CD4-positive, alpha-beta memory T cell (primary cell): ENCODE results near the gene WBP1. TPM values are rescaled to one million over a fixed set of nuclear protein-coding genes. Genes with fewer than 3 reads are reported as not detected.
"Not testable (repeated sequence)": the region's sequence is repeated elsewhere in the genome, so short reads cannot be mapped to it uniquely, and the experiment has no call there.

Experiments
- CTCF ChIA-PET: fragments of 350-600 bp; sonication (Branson Sonifier 250); formaldehyde crosslinking; loops from one replicate; lab custom pipeline; 2021; ENCODE audit warnings: inconsistent platforms; ENCODE audit not compliant: partially characterized antibody; lab: Charles Lee
- POLR2A ChIA-PET: fragments of 350-600 bp; sonication (Branson Sonifier 250); formaldehyde crosslinking; loops from one replicate; lab custom pipeline; 2021; ENCODE audit not compliant: partially characterized antibody; lab: Charles Lee
- DNase-seq, 5 donors: peaks; one replicate each; pipeline versions ENCODE4 v3.0.0 to v3.0.0-alpha.2; 2020 to 2022; ENCODE audit warnings: mixed read lengths in 1 of 5
- H3K27ac ChIP-seq: one replicate; pipeline ENCODE4 v1.7.0; 2013; ENCODE audit warnings: low read depth, low read length
- H3K27me3 ChIP-seq: 2 replicates; pipeline ENCODE4 v1.7.0; 2013; ENCODE audit warnings: mild to moderate bottlenecking, low read length, moderate library complexity; ENCODE audit not compliant: insufficient read depth
- H3K36me3 ChIP-seq: 2 replicates; pipeline ENCODE4 v1.7.0; 2013; ENCODE audit warnings: mild to moderate bottlenecking, low read length, moderate library complexity; ENCODE audit not compliant: insufficient read depth
- H3K4me1 ChIP-seq: 2 replicates; pipeline ENCODE4 v1.7.0; 2013; ENCODE audit warnings: mild to moderate bottlenecking, low read length, moderate library complexity; ENCODE audit not compliant: insufficient read depth
- H3K4me3 ChIP-seq, 2 donors: one replicate each; pipeline ENCODE4 v1.7.0; 2013; ENCODE audit warnings: low read length in 2 of 2, mild to moderate bottlenecking in 1 of 2
- H3K9me3 ChIP-seq, 2 donors: one replicate each; pipeline ENCODE4 v1.7.0; 2013; ENCODE audit warnings: low read length in 2 of 2, control low read depth in 1 of 2; ENCODE audit not compliant: control insufficient read depth in 1 of 2
- H3K27ac Mint-ChIP-seq, 7 donors: one replicate each; pipeline ENCODE4 v1.8.0; 2020 to 2021; ENCODE audit warnings: mixed read lengths in 7 of 7, mild to moderate bottlenecking in 6 of 7, inconsistent platforms in 3 of 7, moderate library complexity in 3 of 7
- H3K27me3 Mint-ChIP-seq, 2 donors: one replicate each; pipeline ENCODE4 v1.8.0; 2020 to 2021; ENCODE audit warnings: mixed read lengths in 2 of 2
- H3K36me3 Mint-ChIP-seq, 2 donors: one replicate each; pipeline ENCODE4 v1.8.0; 2020 to 2021; ENCODE audit warnings: mixed read lengths in 2 of 2, inconsistent platforms in 1 of 2, mild to moderate bottlenecking in 1 of 2
- H3K4me1 Mint-ChIP-seq, 4 donors: one replicate each; pipeline ENCODE4 v1.8.0; 2020 to 2021; ENCODE audit warnings: mixed read lengths in 4 of 4, mild to moderate bottlenecking in 1 of 4
- H3K4me3 Mint-ChIP-seq, 8 donors: one replicate each; pipeline ENCODE4 v1.8.0; 2020 to 2021; ENCODE audit warnings: mixed read lengths in 8 of 8, mild to moderate bottlenecking in 7 of 8, moderate library complexity in 6 of 8, inconsistent platforms in 3 of 8
- H3K9me3 Mint-ChIP-seq, 8 donors: one replicate each; pipeline ENCODE4 v1.8.0; 2020 to 2021; ENCODE audit warnings: mixed read lengths in 8 of 8, mild to moderate bottlenecking in 5 of 8, inconsistent platforms in 3 of 8, moderate library complexity in 1 of 8
- intact Hi-C: fragments of 100-400 bp; cut with micrococcal nuclease; formaldehyde crosslinking; loops from one replicate; pipeline ENCODE4 v1.15.1; 2023
- polyA plus RNA-seq, 2 donors: library from polyadenylated mRNA; unstranded; fragments of 300-500 nt; fragmentation: Illumina TruSeq; gene quantifications; one replicate each; pipeline ENCODE4 v1.2.3, GENCODE V29; 2021
- total RNA-seq, 2 experiments: library from RNA; stranded (reverse); gene quantifications; one replicate each; pipeline ENCODE4 v1.2.3, GENCODE V29; 2021

WBP1 gene
- total and polyA plus RNA-seq, 4 experiments from 2014 or later, result 38.1 to 109 (median 74.7) TPM

GRCh38 chr2:74460187-74460586 is 1.9 kb downstream of the WBP1 start:
- Histone ChIP-seq H3K36me3 (peaks cover 19% of the 10 kb centered on the region), H3K4me1 (peaks cover 47% of the 10 kb centered on the region)
- H3K27ac ChIP-seq, intact Hi-C loops, H3K27me3 Mint-ChIP-seq, DNase-seq, H3K9me3 ChIP-seq, H3K9me3 Mint-ChIP-seq, H3K27me3 ChIP-seq, H3K4me3 ChIP-seq: not testable (repeated sequence)
- ChIA-PET CTCF (interaction anchor here (2.4 kb wide), 1 partner anchor 22 kb away, joined by 11 read pairs; the partner anchor contains the start of genes CCDC142 and TTC31), POLR2A (interaction anchor here (9.5 kb wide), 1 partner anchor 17 kb away, joined by 516 read pairs; the partner anchor contains the start of genes CCDC142, MRPL53 and TTC31)
- H3K36me3 Mint-ChIP-seq, result peaks cover 6 to 23% of the 10 kb centered on the region in 2 donors
- H3K27ac Mint-ChIP-seq, result peak overlapping the region in 5 of 7 donors; percentile 10 to 100 (median 92)
- H3K4me1 Mint-ChIP-seq, result peaks cover 34 to 69% (median 54%) of the 10 kb centered on the region in 4 donors
- H3K4me3 Mint-ChIP-seq, result peak overlapping the region in 7 of 8 donors; percentile 53 to 99 (median 95)

GRCh38 chr2:74461187-74462053 is 3.2 kb downstream of the WBP1 start:
- Mint-ChIP-seq H3K4me1 (peaks cover 25 to 66% (median 48%) of the 10 kb centered on the region in 4 donors), H3K27me3 (no peaks in the 10 kb centered on the region), H3K36me3 (peaks cover 6 to 25% of the 10 kb centered on the region in 2 donors), H3K9me3 (peaks cover 0 to 2% (median 0%) of the 10 kb centered on the region in 8 donors), H3K4me3 (peak overlapping the region in 2 of 8 donors; percentile 52 to 59), H3K27ac (peak overlapping the region in 3 of 7 donors; percentile 51 to 53 (median 52))
- Histone ChIP-seq H3K9me3 (no peaks in the 10 kb centered on the region), H3K27me3 (no peaks in the 10 kb centered on the region), H3K4me1 (peaks cover 43% of the 10 kb centered on the region), H3K36me3 (peaks cover 19% of the 10 kb centered on the region), H3K4me3 (no peak overlapping the region), H3K27ac (no peak overlapping the region)
- ChIA-PET POLR2A (interaction anchor here (1.8 to 9.5 kb wide), 3 partner anchors 11 to 20 kb away, joined by 9 to 516 read pairs (median 18); partner anchors contain the start of genes CCDC142, MRPL53 and TTC31), CTCF (interaction anchor here (1.2 kb wide), 1 partner anchor 21 kb away, joined by 4 read pairs; the partner anchor contains the start of genes CCDC142 and TTC31)
- intact Hi-C loops, result no loop called here
- no peak for DNase-seq

GRCh38 chr2:74462054-74462785 is 4.0 kb downstream of the WBP1 start:
- CTCF ChIA-PET, result interaction anchor here (1.2 kb wide), 1 partner anchor 21 kb away, joined by 4 read pairs; the partner anchor contains the start of genes CCDC142 and TTC31
- peaks cover 19% of the 10 kb centered on the region for H3K36me3 ChIP-seq
- H3K27me3 ChIP-seq, result no peaks in the 10 kb centered on the region
- peak overlapping the region in 2 of 7 donors; percentile 17 to 51 for H3K27ac Mint-ChIP-seq
- peak overlapping the region in 2 of 8 donors; percentile 7 to 39 for H3K4me3 Mint-ChIP-seq
- POLR2A ChIA-PET, result interaction anchor here (1.8 to 2.1 kb wide), 2 partner anchors 10 to 19 kb away, joined by 9 to 18 read pairs; partner anchors contain the start of gene MRPL53
- H3K27ac ChIP-seq, result no peak overlapping the region
- no peaks in the 10 kb centered on the region for H3K9me3 ChIP-seq
- no peaks in the 10 kb centered on the region for H3K27me3 Mint-ChIP-seq
- H3K9me3 Mint-ChIP-seq, result peaks cover 0 to 2% (median 0%) of the 10 kb centered on the region in 8 donors
- H3K4me1 Mint-ChIP-seq, result peaks cover 19 to 58% (median 41%) of the 10 kb centered on the region in 4 donors
- peaks cover 6 to 24% of the 10 kb centered on the region in 2 donors for H3K36me3 Mint-ChIP-seq
- DNase-seq, result no peak
- intact Hi-C loops, result no loop called here
- no peak overlapping the region for H3K4me3 ChIP-seq
- H3K4me1 ChIP-seq, result peaks cover 35% of the 10 kb centered on the region

GRCh38 chr2:74462786-74463105 is 4.5 kb downstream of the WBP1 start:
- no peaks in the 10 kb centered on the region for H3K27me3 Mint-ChIP-seq
- Histone ChIP-seq H3K36me3 (peaks cover 19% of the 10 kb centered on the region), H3K9me3 (no peaks in the 10 kb centered on the region), H3K4me1 (peaks cover 35% of the 10 kb centered on the region), H3K4me3 (no peak overlapping the region), H3K27me3 (no peaks in the 10 kb centered on the region), H3K27ac (no peak overlapping the region)
- peaks cover 6 to 21% of the 10 kb centered on the region in 2 donors for H3K36me3 Mint-ChIP-seq
- intact Hi-C loops, result no loop called here
- DNase-seq, result no peak
- peaks cover 0 to 2% (median 0%) of the 10 kb centered on the region in 8 donors for H3K9me3 Mint-ChIP-seq
- POLR2A ChIA-PET, result interaction anchor here (1.8 to 2.1 kb wide), 2 partner anchors 10 to 19 kb away, joined by 9 to 18 read pairs; partner anchors contain the start of gene MRPL53
- CTCF ChIA-PET, result no interaction called here
- H3K27ac Mint-ChIP-seq, result peak overlapping the region in 3 of 7 donors; percentile 8 to 86 (median 17)
- H3K4me3 Mint-ChIP-seq, result peak overlapping the region in 5 of 8 donors; percentile 36 to 73 (median 54)
- H3K4me1 Mint-ChIP-seq, result peaks cover 19 to 53% (median 38%) of the 10 kb centered on the region in 4 donors

GRCh38 chr2:74464406-74464805 is 6.2 kb downstream of the WBP1 start:
- Histone ChIP-seq H3K4me3 (peak overlapping the region; percentile 52 to 88), H3K9me3 (no peaks in the 10 kb centered on the region), H3K27me3 (no peaks in the 10 kb centered on the region), H3K27ac (peak overlapping the region; percentile 90), H3K36me3 (peaks cover 19% of the 10 kb centered on the region), H3K4me1 (peaks cover 26% of the 10 kb centered on the region)
- intact Hi-C loops, result no loop called here
- CTCF ChIA-PET, result interaction anchor here (1.6 to 2.0 kb wide), 3 partner anchors 8 to 18 kb away, joined by 4 to 5 read pairs (median 4); partner anchors contain the start of genes CCDC142, MRPL53 and TTC31
- H3K27ac Mint-ChIP-seq, result peak overlapping the region; percentile 74 to 99 (median 81)
- H3K36me3 Mint-ChIP-seq, result peaks cover 6 to 16% of the 10 kb centered on the region in 2 donors
- H3K4me1 Mint-ChIP-seq, result peaks cover 12 to 36% (median 26%) of the 10 kb centered on the region in 4 donors
- POLR2A ChIA-PET, result interaction anchor here (0.7 to 2.4 kb wide), 8 partner anchors 8 to 1230 kb away, joined by 3 to 26 read pairs (median 4); partner anchors contain the start of genes CCDC142, CCT7, INO80B and MRPL53
- DNase-seq, result no peak
- H3K4me3 Mint-ChIP-seq, result peak overlapping the region; percentile 77 to 98 (median 92)
- H3K9me3 Mint-ChIP-seq, result peaks cover 0 to 2% (median 0%) of the 10 kb centered on the region in 8 donors
- no peaks in the 10 kb centered on the region for H3K27me3 Mint-ChIP-seq

- CTCF ChIA-PET, result interaction anchor here (0.8 to 3.1 kb wide), 2 partner anchors 11 to 12 kb away, joined by 3 to 32 read pairs; partner anchors contain the start of genes CCDC142 and TTC31
- peaks cover 12% of the 10 kb centered on the region for H3K36me3 ChIP-seq
- intact Hi-C loops, result not testable (repeated sequence)
Measured at GRCh38 chr2:74470742-74471141, 12.5 kb downstream of the WBP1 start.

More at GRCh38 chr2:74470742-74471141, 12.5 kb downstream of the WBP1 start:
- peaks cover 12 to 43% (median 24%) of the 10 kb centered on the region in 4 donors for H3K4me1 Mint-ChIP-seq
- not testable (repeated sequence) for H3K27me3 ChIP-seq, H3K9me3 Mint-ChIP-seq, H3K27ac ChIP-seq, H3K27me3 Mint-ChIP-seq, DNase-seq, H3K9me3 ChIP-seq, H3K4me3 ChIP-seq
- peaks cover 26% of the 10 kb centered on the region for H3K4me1 ChIP-seq
- H3K4me3 Mint-ChIP-seq, result peak overlapping the region in 6 of 8 donors; percentile 20 to 77 (median 64)
- peaks cover 17 to 34% of the 10 kb centered on the region in 2 donors for H3K36me3 Mint-ChIP-seq
- POLR2A ChIA-PET, result interaction anchor here (3.1 to 14.3 kb wide), 3 partner anchors 12 to 37 kb away, joined by 16 to 516 read pairs (median 119); partner anchors contain the start of genes CCDC142, INO80B, PCGF1 and TTC31
- peak overlapping the region in 6 of 7 donors; percentile 64 to 92 (median 80) for H3K27ac Mint-ChIP-seq
